Measurements from ENCODE around the gene TBX2. TPM values are rescaled to one million over a fixed set of nuclear protein-coding genes. Genes with fewer than 3 reads are reported as not detected.

TBX2 gene
- total RNA-seq, 1 experiment from 2014 or later, result not detected

DNA sequence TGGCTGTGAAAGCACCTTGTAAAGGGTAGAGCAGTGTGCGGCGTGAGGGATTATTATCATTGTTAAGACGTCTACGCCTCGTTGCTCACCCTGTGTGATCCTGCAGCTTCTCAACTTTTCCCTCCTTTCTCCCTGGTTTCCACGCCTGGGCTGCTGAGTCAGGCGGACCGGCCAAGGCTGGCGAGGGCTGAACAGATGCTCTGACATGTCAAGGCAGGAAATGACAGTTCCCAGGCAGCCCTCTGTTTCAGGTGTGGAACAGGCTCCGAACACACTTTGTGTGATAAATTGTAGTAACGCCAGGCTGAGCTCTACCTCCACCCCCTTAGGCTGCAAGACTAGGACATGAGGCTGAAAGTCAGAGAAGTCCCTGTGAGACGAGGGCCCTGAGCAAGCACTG, 46.0 kb upstream of the TBX2 start:
- Histone ChIP-seq H3K4me1 (ENCODE audit: insufficient read depth, low read length) (peaks cover 3% of the 10 kb centered on the region; the same call in 1 of the 2 replicates), H3K4ac (ENCODE audit: low read depth, low read length) (no peak overlapping the region), H2BK15ac (ENCODE audit: low read depth, low read length) (no peak overlapping the region), H2BK20ac (ENCODE audit: low read depth, low read length, poor library complexity, severe bottlenecking) (no peak overlapping the region), H2AFZ (ENCODE audit: low read length) (no peak overlapping the region), H2BK12ac (ENCODE audit: insufficient read length, low read depth, low read length) (no peak overlapping the region), H3K9me3 (ENCODE audit: control insufficient read depth, low read depth, low read length) (no peaks in the 10 kb centered on the region), H3K14ac (ENCODE audit: insufficient read depth, low read length) (no peak overlapping the region), H3K23ac (ENCODE audit: insufficient read length, low read depth, low read length) (no peak overlapping the region), H4K91ac (ENCODE audit: insufficient read length, low read depth, low read length) (no peak overlapping the region), H3K18ac (ENCODE audit: insufficient read length, low read depth, low read length) (no peak overlapping the region), H3K56ac (ENCODE audit: insufficient read length, low read depth, low read length) (no peak overlapping the region), H3K9ac (ENCODE audit: extremely low read depth, insufficient read length, low read length) (no peak overlapping the region), H3K27me3 (ENCODE audit: insufficient read depth, low read length) (no peaks in the 10 kb centered on the region), H4K5ac (ENCODE audit: insufficient read length, low read depth, low read length) (no peak overlapping the region), H4K8ac (replicated peaks; ENCODE audit: insufficient read length, low read depth, low read length) (no peak overlapping the region), H3K23me2 (ENCODE audit: insufficient read length, low read depth, low read length, poor library complexity, severe bottlenecking) (no peaks in the 10 kb centered on the region), H3T11ph (ENCODE audit: low read length) (no peak overlapping the region), H3K79me2 (ENCODE audit: insufficient read depth, low read length) (no peaks in the 10 kb centered on the region), H3K4me2 (ENCODE audit: insufficient read depth, insufficient read length, low read length) (no peak overlapping the region), H3K79me1 (ENCODE audit: insufficient read depth, low read depth, low read length, poor library complexity, severe bottlenecking) (no peaks in the 10 kb centered on the region), H2AK5ac (ENCODE audit: insufficient read length, low read length) (no peak overlapping the region), H2BK120ac (ENCODE audit: low read depth, low read length, poor library complexity, severe bottlenecking) (no peak overlapping the region), H3K27ac (ENCODE audit: insufficient read length, low read depth, low read length) (no peak overlapping the region), H4K20me1 (ENCODE audit: control insufficient read depth, insufficient read depth, insufficient read length) (no peaks in the 10 kb centered on the region), H2BK5ac (ENCODE audit: insufficient read length, low read length) (no peak overlapping the region)
- TF ChIP-seq, protein P1, sequence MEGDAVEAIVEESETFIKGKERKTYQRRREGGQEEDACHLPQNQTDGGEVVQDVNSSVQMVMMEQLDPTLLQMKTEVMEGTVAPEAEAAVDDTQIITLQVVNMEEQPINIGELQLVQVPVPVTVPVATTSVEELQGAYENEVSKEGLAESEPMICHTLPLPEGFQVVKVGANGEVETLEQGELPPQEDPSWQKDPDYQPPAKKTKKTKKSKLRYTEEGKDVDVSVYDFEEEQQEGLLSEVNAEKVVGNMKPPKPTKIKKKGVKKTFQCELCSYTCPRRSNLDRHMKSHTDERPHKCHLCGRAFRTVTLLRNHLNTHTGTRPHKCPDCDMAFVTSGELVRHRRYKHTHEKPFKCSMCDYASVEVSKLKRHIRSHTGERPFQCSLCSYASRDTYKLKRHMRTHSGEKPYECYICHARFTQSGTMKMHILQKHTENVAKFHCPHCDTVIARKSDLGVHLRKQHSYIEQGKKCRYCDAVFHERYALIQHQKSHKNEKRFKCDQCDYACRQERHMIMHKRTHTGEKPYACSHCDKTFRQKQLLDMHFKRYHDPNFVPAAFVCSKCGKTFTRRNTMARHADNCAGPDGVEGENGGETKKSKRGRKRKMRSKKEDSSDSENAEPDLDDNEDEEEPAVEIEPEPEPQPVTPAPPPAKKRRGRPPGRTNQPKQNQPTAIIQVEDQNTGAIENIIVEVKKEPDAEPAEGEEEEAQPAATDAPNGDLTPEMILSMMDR (conservative IDR thresholded peaks at IDR 0.05), result no peak
- Mint-ChIP-seq H3K9me3 (no peaks in the 10 kb centered on the region), H3K4me3 (no peak overlapping the region), H3K27me3 (ENCODE audit: low read depth) (no peaks in the 10 kb centered on the region; the same call in 1 of the 2 replicates), H3K36me3 (ENCODE audit: insufficient read depth in 1 of 3, low read depth in 3 of 3) (no peaks in the 10 kb centered on the region; a peak in 1 of 7 replicates), H3K4me1 (peaks cover 28 to 35% of the 10 kb centered on the region in 2 experiments), H3K27ac (no peak overlapping the region; a peak in 1 of 7 replicates)
- no peak for DNase-seq
- no CpG with 5 or more reads among the region's 12 CpGs for WGBS (ENCODE audit: extremely low coverage, insufficient read length, low lambda C conversion rate)

All from H9 (cell line).